WTC11 (cell line): ENCODE measurements around the gene PDZRN4.

Experiments
- TF ChIP-seq, protein P1 (sequence below): fragments of 200-600 bp; IDR thresholded peaks from 2 replicates; pipeline ENCODE4 v1.8.0; 2022; ENCODE audit warnings: antibody characterized with exemption
- TF ChIP-seq, protein P2 (sequence below): sonication (generic); formaldehyde crosslinking; IDR thresholded peaks from 2 replicates; pipeline ENCODE4 v1.8.0; 2022; ENCODE audit warnings: mild to moderate bottlenecking, missing genetic modification reagents

DNA sequence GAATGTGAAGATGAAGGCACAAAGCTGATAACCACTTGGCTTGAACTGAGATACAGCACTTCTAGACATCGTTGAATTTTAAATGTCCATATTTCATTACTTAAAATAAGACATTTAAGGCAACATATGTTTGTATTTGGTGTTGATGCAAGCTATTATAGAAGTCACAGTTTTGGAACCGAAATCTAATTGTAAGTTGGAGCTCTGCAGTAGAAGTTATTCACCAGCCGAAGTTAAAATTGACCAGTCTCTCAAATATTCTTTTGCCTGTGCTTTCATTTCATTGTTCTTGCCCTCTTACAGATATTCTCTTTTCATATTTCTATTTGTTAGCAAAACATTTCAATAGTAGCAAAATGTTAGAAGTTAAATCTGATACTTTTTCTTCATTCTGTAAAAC is 332.7 kb downstream of the PDZRN4 start:
- TF ChIP-seq, protein P1, sequence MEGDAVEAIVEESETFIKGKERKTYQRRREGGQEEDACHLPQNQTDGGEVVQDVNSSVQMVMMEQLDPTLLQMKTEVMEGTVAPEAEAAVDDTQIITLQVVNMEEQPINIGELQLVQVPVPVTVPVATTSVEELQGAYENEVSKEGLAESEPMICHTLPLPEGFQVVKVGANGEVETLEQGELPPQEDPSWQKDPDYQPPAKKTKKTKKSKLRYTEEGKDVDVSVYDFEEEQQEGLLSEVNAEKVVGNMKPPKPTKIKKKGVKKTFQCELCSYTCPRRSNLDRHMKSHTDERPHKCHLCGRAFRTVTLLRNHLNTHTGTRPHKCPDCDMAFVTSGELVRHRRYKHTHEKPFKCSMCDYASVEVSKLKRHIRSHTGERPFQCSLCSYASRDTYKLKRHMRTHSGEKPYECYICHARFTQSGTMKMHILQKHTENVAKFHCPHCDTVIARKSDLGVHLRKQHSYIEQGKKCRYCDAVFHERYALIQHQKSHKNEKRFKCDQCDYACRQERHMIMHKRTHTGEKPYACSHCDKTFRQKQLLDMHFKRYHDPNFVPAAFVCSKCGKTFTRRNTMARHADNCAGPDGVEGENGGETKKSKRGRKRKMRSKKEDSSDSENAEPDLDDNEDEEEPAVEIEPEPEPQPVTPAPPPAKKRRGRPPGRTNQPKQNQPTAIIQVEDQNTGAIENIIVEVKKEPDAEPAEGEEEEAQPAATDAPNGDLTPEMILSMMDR, result no peak
- TF ChIP-seq, protein P2, sequence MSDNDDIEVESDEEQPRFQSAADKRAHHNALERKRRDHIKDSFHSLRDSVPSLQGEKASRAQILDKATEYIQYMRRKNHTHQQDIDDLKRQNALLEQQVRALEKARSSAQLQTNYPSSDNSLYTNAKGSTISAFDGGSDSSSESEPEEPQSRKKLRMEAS (CRISPR knock-in tag), result no peak
